Inferior parietal cortex (tissue), 1 donor: ENCODE data around the gene ARHGAP25.

Experiments used
- DNase-seq: peaks from one replicate; pipeline ENCODE4 v3.0.0-alpha.2; 2016; ENCODE audit errors: extremely low spot score

The ARHGAP25 gene

DNA sequence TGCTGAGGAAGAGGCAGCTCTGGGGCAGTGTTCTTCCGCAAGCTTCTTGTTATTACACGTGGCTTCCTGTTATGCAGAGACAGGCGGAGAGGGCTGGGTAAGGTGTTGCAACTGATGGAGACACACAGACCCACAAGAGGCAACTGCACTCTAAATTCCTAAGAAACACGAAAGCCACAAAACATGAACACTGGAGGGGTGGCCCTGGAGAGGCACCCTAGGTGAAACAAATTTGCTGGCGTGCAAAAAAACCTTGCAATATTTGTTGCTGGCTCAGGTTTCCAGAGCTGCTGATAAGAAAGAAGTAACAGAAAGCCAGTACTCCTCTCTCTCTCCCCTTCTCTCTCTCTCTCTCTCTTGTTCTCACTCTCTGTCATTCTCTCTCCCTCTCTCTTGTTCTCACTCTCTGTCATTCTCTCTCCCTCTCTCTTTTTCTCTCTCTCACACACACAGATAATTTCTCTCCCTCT is 31.8 kb downstream of the ARHGAP25 start:
- DNase-seq, result no peak

- no peak for DNase-seq
Measured at GRCh38 chr2:68767031-68767961, 32.7 kb downstream of the ARHGAP25 start.

DNA sequence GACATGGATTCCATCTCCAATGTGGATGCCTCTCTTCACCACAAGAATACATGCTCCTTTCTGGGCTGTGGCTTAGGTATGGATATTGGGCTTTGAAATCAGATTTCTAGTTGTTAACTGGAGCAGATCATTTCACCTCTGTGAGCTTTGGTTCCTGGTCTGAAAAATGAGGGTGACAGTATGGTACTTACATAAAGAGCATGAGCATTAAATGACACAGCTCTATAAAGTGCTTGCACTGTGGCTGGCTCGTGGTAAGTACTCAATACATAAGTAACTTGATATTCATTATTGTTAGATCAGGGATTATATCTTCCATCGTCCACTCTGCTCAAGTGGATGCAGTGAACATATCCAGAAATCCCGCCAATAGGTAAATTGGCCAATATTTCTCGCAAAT is 33.4 kb downstream of the ARHGAP25 start:
- no peak for DNase-seq

DNA sequence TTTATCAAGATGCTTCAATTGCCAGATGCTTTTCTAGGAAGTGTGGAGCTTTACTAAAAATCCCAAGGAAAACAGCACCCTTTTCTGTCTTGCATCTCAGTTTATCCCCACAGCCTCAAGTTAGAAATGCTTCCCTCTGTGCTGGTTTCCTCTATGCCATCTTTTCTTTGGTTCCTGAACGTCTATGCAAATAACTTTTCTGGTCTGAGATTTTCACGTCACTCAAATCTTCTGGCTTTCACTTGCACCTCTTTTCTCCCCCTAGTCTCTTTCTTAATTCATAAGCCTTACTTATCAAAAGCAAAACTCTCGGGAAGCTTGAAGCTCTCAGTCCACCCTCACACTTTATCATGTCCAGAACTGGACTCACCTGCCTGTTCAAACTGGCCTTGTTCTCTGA is 33.9 kb downstream of the ARHGAP25 start:
- DNase-seq, result no peak

DNA sequence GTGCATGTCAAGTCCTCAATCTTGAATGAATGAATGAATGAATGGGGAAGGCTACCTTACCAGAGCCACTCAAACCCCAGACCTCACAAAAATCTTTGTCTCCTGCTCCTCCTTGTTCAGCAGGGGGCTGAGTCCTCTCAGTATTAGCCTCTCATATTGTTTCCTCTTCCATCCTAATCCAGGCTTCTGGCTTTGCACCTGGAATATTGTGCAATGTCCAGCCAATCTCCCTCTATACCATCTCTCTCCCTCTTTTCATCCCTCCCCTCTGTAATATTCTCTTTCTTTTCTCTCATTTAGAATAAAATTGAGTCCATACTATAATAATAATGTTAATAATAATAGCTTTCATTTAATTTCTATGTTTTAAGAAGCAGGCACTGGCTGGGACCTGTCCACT is 34.3 kb downstream of the ARHGAP25 start:
- no peak for DNase-seq

- DNase-seq, result no peak
Measured at GRCh38 chr2:68769586-68770270, 35.1 kb downstream of the ARHGAP25 start.

DNA sequence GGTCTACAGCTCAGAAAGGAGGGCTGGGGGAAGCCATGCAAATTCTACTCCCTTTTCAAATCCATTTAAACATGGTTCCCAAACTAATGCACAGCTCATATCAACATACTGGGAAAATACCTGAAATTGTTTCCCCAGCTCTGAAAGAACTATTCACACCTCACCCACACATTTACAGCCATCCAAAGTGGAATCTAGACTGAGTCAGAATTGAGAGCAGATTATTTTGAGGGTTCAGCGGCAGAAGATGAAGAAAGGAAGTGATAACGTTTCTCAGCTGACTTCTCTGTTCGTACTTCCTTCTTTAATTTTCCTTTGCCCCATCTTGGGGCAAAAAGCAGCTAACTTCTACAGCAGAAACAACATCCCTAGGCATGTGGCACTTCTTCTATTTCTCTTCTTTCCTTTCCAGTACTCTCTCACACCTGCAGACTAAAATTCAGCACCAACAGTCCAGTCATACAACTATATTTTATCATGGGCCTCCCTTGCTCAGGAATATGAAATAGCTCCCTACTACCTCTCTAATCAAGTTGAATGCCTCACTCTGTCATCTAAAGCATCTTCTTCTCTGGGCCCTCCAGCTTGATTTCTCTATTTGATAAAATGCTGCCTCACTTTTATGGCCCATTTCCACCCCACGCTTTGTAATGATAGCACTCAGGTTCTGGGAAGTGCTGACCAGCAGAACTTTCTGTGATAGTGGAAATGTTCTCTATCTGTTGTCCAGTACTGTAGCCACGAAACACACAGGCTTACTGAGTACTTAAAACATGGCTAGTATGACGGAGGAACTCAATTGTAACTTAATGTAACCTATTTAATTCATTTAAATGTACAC is 35.9 kb downstream of the ARHGAP25 start:
- peak; percentile 47 for DNase-seq

GRCh38 chr2:68771211-68771751 is 36.7 kb downstream of the ARHGAP25 start:
- no peak for DNase-seq

DNA sequence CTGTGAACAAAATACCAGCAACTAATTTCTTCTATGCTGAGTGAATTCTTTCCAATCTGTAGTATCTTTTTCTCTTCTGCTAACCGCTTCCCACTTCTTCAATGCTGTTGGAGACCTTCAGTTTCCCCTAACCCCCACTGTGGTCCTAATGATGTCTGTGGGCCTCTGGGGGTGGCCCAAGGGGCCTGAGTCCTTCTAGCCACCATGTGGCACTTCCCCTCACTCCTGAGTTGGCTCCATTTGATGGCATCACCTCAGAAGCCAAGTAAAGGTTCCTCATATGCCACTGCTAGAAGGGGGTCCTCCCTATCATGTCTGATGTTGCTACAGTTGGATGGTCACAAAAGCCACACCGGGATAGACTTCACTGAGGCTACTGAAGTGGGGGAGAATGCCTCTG is 37.5 kb downstream of the ARHGAP25 start:
- no peak for DNase-seq

DNA sequence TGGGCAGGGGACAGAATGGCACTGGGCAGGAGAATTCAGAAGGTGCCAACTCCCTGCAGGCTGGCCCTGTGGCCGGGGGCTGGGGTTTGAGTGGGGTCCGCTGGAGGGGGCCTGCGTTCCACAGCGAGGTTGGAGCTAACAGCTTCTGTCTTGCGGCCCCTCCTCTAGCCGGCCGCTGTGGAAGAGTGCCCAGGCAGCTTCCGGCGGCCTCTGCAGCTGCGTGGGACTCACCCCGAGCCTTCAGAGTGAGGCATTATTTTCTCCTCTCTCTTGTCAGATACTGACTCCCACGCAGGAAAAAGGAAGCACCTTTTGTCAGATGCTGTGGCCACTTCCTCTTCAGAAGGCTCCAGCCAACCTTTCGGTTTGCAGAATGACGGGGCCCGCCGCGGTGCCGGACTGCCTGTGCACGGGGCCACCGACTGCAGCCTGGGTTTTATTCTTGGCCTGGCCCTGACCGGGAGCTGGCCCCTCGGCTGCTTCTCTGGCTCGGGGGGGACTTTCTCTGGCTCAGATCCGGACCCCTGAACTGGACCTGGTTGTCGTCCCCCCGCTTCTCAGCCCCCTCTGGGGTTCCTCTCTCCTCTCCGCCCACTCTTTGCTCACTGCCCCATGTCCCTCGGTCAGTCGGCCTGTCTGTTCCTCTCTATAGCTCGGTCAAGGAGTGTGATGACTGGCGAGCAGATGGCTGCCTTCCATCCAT is 40.1 kb downstream of the ARHGAP25 start:
- peak; percentile 22 for DNase-seq

DNA sequence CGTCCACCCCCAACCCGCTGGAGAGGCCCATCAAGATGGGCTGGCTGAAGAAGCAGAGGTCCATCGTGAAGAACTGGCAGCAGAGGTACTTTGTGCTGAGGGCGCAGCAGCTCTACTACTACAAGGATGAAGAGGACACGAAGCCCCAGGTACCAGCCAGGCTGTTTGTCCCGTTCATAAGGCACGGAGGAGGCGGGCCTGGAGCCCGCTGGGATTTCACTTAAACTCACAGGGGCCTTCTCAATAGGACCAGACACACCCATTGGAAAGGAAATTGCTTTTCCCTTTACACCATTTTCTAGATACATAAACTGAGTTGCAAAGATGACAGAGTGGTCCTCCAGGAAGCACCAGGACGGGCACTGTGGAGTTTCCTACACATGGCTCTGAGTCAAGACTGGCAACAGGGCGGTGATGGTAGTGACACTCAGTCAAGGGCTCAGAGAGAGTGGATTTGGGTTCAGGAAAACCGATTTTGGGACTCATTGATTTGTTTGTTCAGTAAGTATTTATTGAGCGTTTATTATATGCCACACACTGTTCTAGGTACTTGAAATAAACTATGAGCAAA is 40.7 kb downstream of the ARHGAP25 start:
- no peak for DNase-seq

DNA sequence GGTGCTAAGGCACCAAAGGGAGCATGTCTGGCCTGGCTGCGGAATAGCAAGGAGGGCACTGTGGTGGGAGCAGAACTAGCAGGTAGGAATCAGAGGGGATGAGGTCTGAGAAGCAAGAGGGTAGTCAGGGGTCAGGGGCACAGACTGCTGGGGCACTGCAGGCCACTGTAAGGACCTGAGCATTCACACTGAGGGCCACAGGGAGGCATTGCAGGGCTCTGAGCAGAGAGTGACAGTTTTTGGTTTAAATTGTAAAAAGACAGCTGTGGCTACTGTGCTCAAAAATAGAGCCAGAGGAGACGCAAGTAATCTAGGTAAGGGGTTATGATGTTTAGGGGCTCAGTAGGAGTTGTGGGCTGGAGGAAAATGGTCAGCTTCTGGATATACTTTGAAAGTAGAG is 41.5 kb downstream of the ARHGAP25 start:
- no peak for DNase-seq

DNA sequence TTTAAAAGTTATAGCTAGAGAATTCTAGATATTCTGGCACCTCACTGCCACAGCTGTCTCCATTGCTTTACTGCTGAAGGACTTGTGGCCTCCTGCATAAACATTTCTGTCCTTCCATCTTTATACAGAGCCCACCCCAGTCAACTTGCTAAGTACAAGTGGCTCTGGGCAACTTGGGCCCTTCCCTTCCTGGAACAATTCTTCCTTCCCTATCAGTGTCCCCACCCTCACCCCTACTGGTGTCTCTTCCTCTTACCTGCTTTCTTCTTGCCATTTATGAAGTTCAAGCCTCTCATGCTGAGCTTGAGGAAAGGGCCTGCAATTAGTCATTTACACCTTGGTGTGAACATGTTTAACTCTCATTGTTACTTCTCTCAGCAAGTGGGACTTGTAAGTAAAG is 45.0 kb downstream of the ARHGAP25 start:
- DNase-seq, result no peak

DNA sequence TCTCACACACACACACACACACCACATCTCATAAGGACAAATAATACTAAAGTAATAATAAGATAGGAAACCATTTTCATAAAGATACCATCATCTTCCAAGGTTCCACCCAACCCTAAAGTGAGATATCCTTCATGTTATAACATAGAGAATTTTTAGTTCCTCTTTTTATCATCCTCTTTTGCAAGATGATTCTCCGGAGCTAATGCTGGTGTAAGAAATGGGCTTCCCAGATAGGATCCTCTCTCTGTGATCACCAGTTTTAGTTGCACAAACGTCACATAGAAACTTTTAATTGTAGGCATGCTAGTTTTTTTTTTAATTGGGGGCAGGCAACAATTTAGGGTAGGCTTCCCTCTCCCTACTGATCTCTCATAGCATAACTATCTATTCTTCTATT is 49.6 kb downstream of the ARHGAP25 start:
- no peak for DNase-seq

DNA sequence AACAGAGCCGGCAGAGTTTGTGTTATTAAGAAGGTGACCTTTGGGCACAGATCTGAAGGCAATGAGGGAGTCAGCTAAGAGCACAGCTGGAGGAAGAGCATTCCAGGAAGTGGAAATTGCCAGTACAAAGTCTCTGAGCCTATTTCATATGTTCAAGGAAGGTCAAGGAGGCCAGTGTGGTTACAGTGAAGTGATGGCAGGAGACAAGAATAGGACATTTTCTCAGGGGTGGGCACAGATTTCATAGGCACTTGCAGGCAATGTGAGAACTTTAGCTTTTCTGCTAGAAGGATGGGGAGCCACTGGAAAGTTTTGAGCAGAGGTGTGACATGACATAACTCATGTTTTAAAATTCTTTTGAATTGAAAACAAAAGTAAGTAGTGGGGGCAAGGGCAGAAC is 50.3 kb downstream of the ARHGAP25 start:
- no peak for DNase-seq

- no peak for DNase-seq
Measured at GRCh38 chr2:68787356-68787755, 52.7 kb downstream of the ARHGAP25 start.

- no peak for DNase-seq
Measured at GRCh38 chr2:68789603-68790002, 55.0 kb downstream of the ARHGAP25 start.

DNA sequence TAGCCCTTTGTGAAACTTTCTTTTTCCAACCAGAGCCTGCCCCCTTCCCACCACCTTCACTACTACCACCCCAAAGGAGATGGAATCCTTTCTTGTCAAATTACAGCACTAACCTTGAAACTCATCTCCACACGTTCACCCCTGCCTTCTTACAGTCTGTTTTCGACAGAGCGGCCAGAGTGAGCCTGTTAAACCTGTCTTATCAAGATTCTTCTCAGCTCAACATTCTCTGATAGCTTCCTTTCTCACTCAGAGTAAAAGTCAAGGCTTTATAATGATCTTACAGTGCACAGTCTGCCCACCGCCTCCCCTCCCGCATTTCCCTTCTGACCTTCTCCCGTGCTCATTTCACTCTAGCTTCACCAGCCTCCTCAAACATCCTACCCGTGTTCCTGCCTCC is 56.0 kb downstream of the ARHGAP25 start:
- no peak for DNase-seq

DNA sequence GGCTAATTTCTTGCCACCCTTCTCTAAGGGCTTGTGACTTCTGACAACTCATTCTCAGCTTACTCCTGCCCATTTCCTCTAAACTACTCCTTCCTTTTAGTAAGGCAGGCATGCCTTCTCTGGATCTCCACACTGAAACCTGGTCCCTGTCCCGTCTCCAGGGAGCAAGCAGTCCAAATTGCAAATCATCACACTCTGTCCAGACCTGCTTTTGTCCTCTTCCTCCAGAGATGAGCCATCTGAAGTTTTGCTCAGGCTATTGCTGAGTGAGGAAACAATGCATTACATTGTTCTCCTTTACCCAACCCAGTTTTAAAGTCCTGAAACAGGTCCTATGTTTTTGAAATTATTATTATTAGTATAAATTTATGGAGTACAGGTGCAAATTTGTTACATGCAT is 57.3 kb downstream of the ARHGAP25 start:
- no peak for DNase-seq

DNA sequence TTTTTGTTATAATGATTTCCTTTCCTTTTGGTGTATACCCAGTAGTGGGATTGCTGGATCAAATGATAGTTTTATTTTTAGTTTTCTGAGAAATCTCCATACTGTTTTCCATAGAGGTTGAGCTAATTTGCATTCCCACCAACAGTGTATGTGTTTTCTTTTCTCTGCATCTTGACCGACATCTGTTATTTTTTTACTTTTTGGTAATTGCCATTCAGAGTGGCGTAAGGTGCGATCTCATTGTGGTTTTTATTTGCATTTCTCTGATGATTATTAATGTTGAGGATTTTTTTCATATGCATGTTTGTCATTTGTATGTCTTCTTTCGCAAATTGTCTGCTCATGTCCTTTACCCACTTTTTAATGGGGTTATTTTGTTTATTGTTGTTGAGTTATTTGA is 58.1 kb downstream of the ARHGAP25 start:
- no peak for DNase-seq
